Tibial nerve (tissue), 4 donors: ENCODE measurements around the gene ANP32E. TPM values are rescaled to one million over a fixed set of nuclear protein-coding genes. Genes with fewer than 3 reads are reported as not detected.

Experiments used
- DNase-seq, 2 donors: peaks; one replicate each; pipeline ENCODE4 v3.0.0-alpha.2; 2019; ENCODE audit warnings: low spot score in 2 of 2
- H3K27ac ChIP-seq, 4 donors: fragments of 200-600 bp; sonication (generic) in 3 of 4; one replicate each; pipeline ENCODE4 v1.5.1; 2017 to 2019; ENCODE audit warnings: mild to moderate bottlenecking in 1 of 4
- H3K27me3 ChIP-seq, 2 donors: fragments of 200-600 bp; sonication (generic) in 1 of 2; one replicate each; pipeline versions ENCODE4 v1.5.1 to v1.6.0; 2017 to 2019
- H3K36me3 ChIP-seq, 3 donors: fragments of 200-600 bp; sonication (generic); one replicate each; pipeline ENCODE4 v1.5.1; 2018 to 2019
- H3K4me1 ChIP-seq, 4 donors: fragments of 200-600 bp; sonication (generic) in 3 of 4; one replicate each; pipeline ENCODE4 v1.5.1; 2017 to 2019
- H3K4me3 ChIP-seq, 4 donors: fragments of 200-600 bp; sonication (generic) in 3 of 4; one replicate each; pipeline ENCODE4 v1.5.1; 2017 to 2019; ENCODE audit warnings: mild to moderate bottlenecking in 1 of 4, moderate library complexity in 1 of 4
- H3K9me3 ChIP-seq, 4 donors: fragments of 200-600 bp; sonication (generic) in 3 of 4; one replicate each; pipeline ENCODE4 v1.5.1; 2017 to 2019
- EP300 ChIP-seq, 2 donors: sonication (generic); formaldehyde crosslinking; IDR thresholded peaks; one replicate each; pipeline ENCODE4 v1.6.1; 2017; ENCODE audit warnings: antibody characterized with exemption in 2 of 2, mild to moderate bottlenecking in 1 of 2
- POLR2A ChIP-seq, 2 donors: fragments of 450-650 bp; IDR thresholded peaks; one replicate each; pipeline ENCODE4 v1.6.1; 2017; ENCODE audit warnings: antibody characterized with exemption in 2 of 2, mild to moderate bottlenecking in 2 of 2, moderate library complexity in 2 of 2
- WGBS, 2 donors: methylation state at CpG; one replicate each; pipeline ENCODE4 v1.1.5; 2018; 5-methylcytosine and 5-hydroxymethylcytosine counted together
- small RNA-seq: library from RNA; depleted of rRNA; stranded (forward); fragments of <200 nt; gene quantifications from one replicate; pipeline ENCODE3, GENCODE V24; 2016
- total RNA-seq, 4 donors: library from RNA; depleted of rRNA; stranded (reverse); fragments of >200 nt; gene quantifications; one replicate each; pipeline ENCODE4 v1.1.0, GENCODE V29; 2016
- TF ChIP-seq, protein P1 (sequence below), 5 experiments: fragments of 200-600 bp in 3 of 5; fragments of 450-650 bp in 2 of 5; sonication (generic) in 3 of 5; IDR thresholded peaks; one replicate each; pipeline ENCODE4 v1.5.1; 2016 to 2019; ENCODE audit warnings: antibody characterized with exemption in 5 of 5, mild to moderate bottlenecking in 3 of 5, moderate library complexity in 2 of 5

The ANP32E gene
- total RNA-seq, 4 donors from 2014 or later = 17.7 to 29.9 (median 23.7) TPM

DNA sequence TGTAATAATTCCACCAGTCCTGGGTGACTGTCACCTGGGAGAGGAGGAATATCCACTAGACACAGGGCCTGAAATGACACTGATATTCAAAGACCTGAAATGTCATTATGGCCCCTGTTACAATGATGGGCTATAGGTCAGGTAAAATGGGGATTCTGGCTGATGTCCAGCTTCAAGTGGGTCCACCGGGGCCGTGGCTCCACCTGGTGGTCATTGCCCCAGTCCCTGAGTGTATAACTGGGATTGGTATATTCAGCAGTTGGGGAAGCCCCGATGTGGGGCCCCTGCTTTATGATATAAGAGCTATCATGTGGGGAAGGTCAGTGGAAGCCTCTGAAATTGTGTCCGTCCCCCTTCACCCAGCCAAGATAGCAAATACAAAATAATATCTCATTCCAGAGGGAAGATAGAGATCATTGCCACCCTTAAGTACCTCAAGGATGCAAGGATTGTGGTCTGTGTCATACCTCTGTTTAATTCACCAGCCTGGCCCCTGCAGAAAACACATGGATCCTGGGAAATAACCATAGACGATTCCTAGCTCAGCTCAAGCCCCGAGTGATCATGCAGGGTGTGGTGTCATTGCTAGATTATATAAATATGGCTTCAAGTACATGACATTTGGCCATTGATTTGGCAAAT is 66.8 kb downstream of the ANP32E start:
- H3K9me3 ChIP-seq = no peaks in the 10 kb centered on the region
- no peaks in the 10 kb centered on the region for H3K27me3 ChIP-seq
- peak; percentile 43 to 72 for DNase-seq
- TF ChIP-seq, protein P1, sequence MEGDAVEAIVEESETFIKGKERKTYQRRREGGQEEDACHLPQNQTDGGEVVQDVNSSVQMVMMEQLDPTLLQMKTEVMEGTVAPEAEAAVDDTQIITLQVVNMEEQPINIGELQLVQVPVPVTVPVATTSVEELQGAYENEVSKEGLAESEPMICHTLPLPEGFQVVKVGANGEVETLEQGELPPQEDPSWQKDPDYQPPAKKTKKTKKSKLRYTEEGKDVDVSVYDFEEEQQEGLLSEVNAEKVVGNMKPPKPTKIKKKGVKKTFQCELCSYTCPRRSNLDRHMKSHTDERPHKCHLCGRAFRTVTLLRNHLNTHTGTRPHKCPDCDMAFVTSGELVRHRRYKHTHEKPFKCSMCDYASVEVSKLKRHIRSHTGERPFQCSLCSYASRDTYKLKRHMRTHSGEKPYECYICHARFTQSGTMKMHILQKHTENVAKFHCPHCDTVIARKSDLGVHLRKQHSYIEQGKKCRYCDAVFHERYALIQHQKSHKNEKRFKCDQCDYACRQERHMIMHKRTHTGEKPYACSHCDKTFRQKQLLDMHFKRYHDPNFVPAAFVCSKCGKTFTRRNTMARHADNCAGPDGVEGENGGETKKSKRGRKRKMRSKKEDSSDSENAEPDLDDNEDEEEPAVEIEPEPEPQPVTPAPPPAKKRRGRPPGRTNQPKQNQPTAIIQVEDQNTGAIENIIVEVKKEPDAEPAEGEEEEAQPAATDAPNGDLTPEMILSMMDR (IDR thresholded peaks at IDR 0.05) = peak; percentile 57 to 85 (median 72)
- TF ChIP-seq POLR2A (IDR thresholded peaks at IDR 0.05) = no peak
- peak in 1 of 2 donors; percentile 72 for TF ChIP-seq EP300 (IDR thresholded peaks at IDR 0.05)
- 13 to 16% methylated on average over 6 of the region's 6 CpGs for whole genome bisulfite sequencing, 2 donors
- H3K27ac ChIP-seq = no peak overlapping the region
- H3K36me3 ChIP-seq = no peaks in the 10 kb centered on the region
- no peak overlapping the region for H3K4me3 ChIP-seq
- H3K4me1 ChIP-seq = peaks cover 0 to 25% (median 9%) of the 10 kb centered on the region in 4 donors

Small RNAs within 50 kb of the gene (small RNA-seq; reads per million reads assigned to genes)
- gene RN7SL480P (not detected), gene RNU2-17P (0.57 reads per million)

Other genes with a start within 250 kb of the ANP32E start
- gene OTUD7B, start 225.4 kb downstream of the ANP32E start, total RNA-seq = 10 to 100 TPM; 54.3 to 84.6 (median 80.1) TPM
- gene VPS45, start 168.3 kb downstream of the ANP32E start, total RNA-seq = 10 to 100 TPM; 32.6 to 41.2 (median 37.1) TPM
- gene PLEKHO1, start 86.2 kb downstream of the ANP32E start, total RNA-seq = 10 to 100 TPM; 37.8 to 55.2 (median 39.9) TPM
- gene CA14, start 21.7 kb upstream of the ANP32E start, total RNA-seq = 1 to 10 TPM in 1 of 4 donors, under 1 TPM in 1, not detected in 2; 0.22 to 2.3 TPM
- gene APH1A, start 32.9 kb upstream of the ANP32E start, total RNA-seq = 100 to 1,000 TPM in 1 of 4 donors, 10 to 100 TPM in 3; 68.1 to 108 (median 87.3) TPM
- 10 to 100 TPM in 3 of 4 donors, 1 to 10 TPM in 1; 5.2 to 25.8 (median 14.1) TPM for gene C1orf54, start 36.7 kb upstream of the ANP32E start, total RNA-seq
- 10 to 100 TPM in 1 of 4 donors, 1 to 10 TPM in 3; 2.7 to 12.8 (median 6.4) TPM for gene CIART, start 46.4 kb upstream of the ANP32E start, total RNA-seq
- gene MRPS21, start 57.7 kb upstream of the ANP32E start, total RNA-seq = 10 to 100 TPM; 31.4 to 55.5 (median 44.3) TPM
- 10 to 100 TPM; 50.4 to 81.0 (median 66.3) TPM for gene PRPF3, start 85.4 kb upstream of the ANP32E start, total RNA-seq
- gene RPRD2, start 128.0 kb upstream of the ANP32E start, total RNA-seq = 10 to 100 TPM; 16.2 to 27.6 (median 24.8) TPM